K562 (cell line): ENCODE results near the gene RBP3.

Experiments
- CTCF ChIP-seq, 3 experiments: IDR thresholded peaks in 2 of 3; conservative IDR thresholded peaks in 1 of 3; 2 replicates each; pipeline ENCODE4 v1.5.1; 2011 to 2012; ENCODE audit warnings: low read length in 3 of 3, mild to moderate bottlenecking in 3 of 3, control low read depth in 2 of 3, improper control_type of control experiment in 1 of 3, inconsistent platforms in 1 of 3, low read depth in 1 of 3, mixed read lengths in 1 of 3, moderate library complexity in 1 of 3; ENCODE audit not compliant: insufficient read depth in 2 of 3
- MEIS2 ChIP-seq: fragments of 450-650 bp; IDR thresholded peaks from 2 replicates; pipeline ENCODE4 v1.6.1; 2014; ENCODE audit warnings: mild to moderate bottlenecking; ENCODE audit not compliant: partially characterized antibody
- NFXL1 ChIP-seq: fragments of 450-650 bp; formaldehyde crosslinking; IDR thresholded peaks from 2 replicates; pipeline ENCODE4 v1.4.0; 2021; ENCODE audit warnings: mild to moderate bottlenecking
- PHB ChIP-seq: fragments of 250-450 bp; sonication (Bioruptor Pico); IDR thresholded peaks from 2 replicates; pipeline ENCODE4 v1.5.0; 2021
- POLR2AphosphoS5 ChIP-seq: IDR thresholded peaks from 2 replicates; pipeline ENCODE4 v1.6.1; 2011; ENCODE audit warnings: mild to moderate bottlenecking, low read depth, low read length, moderate library complexity; ENCODE audit not compliant: control insufficient read depth, insufficient read depth
- YY1 ChIP-seq, 3 experiments: IDR thresholded peaks; 2 replicates each; pipeline ENCODE4 v1.6.1; 2011; ENCODE audit warnings: low read length in 2 of 3, mild to moderate bottlenecking in 2 of 3, moderate library complexity in 2 of 3, borderline replicate concordance in 1 of 3, control low read depth in 1 of 3, low read depth in 1 of 3; ENCODE audit not compliant: insufficient read depth in 3 of 3, insufficient replicate concordance in 2 of 3, control insufficient read depth in 1 of 3, insufficient read length in 1 of 3; ENCODE audit errors: extremely low read depth in 1 of 3
- ZBTB43 ChIP-seq: sonication (generic); formaldehyde crosslinking; IDR thresholded peaks from 2 replicates; pipeline ENCODE4 v1.8.0; 2023; ENCODE audit warnings: mild to moderate bottlenecking, missing genetic modification reagents

GRCh38 chr10:47306387-47307210 lies 41.6 kb upstream of the RBP3 start:
- TF ChIP-seq ZBTB43 (no peak), PHB (CRISPR knock-in tag) (no peak), YY1 (IDR thresholded peaks at IDR 0.05; ENCODE audit: borderline replicate concordance in 1 of 3, control insufficient read depth in 1 of 3, extremely low read depth in 1 of 3, insufficient read depth in 3 of 3, insufficient read length in 1 of 3, insufficient replicate concordance in 2 of 3, low read depth in 1 of 3, low read length in 2 of 3) (no peak), POLR2AphosphoS5 (peak; percentile 30; the same call in 1 of the 2 replicates), CTCF (IDR thresholded peaks at IDR 0.05 in 2 of 3, conservative IDR thresholded peaks at IDR 0.05 in 1 of 3; ENCODE audit: insufficient read depth in 2 of 3, low read depth in 1 of 3, low read length in 3 of 3) (no peak; a peak in 1 of 6 replicates), NFXL1 (CRISPR knock-in tag) (no peak), MEIS2 (peak; percentile 99)
